ENCODE measurements around the gene CDK8. TPM values are rescaled to one million over a fixed set of nuclear protein-coding genes. Genes with fewer than 3 reads are reported as not detected.

CDK8 gene
- total and polyA plus RNA-seq, 9 of the 15 experiments (the other 6 are each of a cell fraction or from before 2014, with no cell fraction given), result 11.3 to 33.7 (median 20.3) TPM

DNA sequence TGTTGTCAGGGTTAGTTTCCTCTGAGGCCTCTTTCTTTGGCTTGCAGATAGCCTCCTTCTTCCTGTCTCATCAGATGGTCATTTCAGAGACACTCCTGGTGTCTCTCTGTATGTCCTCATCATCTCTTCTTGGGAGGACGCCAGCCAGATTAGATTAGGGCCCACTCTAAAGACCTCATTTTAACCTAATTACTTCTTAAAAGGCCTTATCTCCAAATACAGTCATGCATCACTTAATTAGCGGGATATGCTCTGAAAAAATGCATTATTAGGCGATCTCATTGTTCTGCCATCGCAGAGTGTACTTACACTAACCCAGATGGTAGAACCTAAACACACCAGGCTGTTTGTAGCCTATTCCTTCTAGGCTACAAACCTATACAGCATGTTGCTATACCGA lies 89.0 kb downstream of the CDK8 start:
- 49% methylated on average over 5 of the region's 5 CpGs for WGBS (ENCODE audit: insufficient coverage, low coverage, missing lambda C conversion rate)
- ATAC-seq (peak; percentile 73), DNase-seq (ENCODE audit: extremely low read depth in 1 of 4, low spot score in 3 of 4) (peak in 1 of 4 experiments; percentile 30), FAIRE-seq (no peak)
- intact Hi-C loops (cut with micrococcal nuclease), result no loop called here
- ChIA-PET CTCF (ENCODE audit: low intra/inter-chr PET ratio) (no interaction called here), POLR2A (no interaction called here)
- Histone ChIP-seq H3K27me3 (ENCODE audit: control insufficient read depth in 2 of 2, insufficient read depth in 2 of 2, low read length in 2 of 2) (no peaks in the 10 kb centered on the region), H4K20me1 (replicated peaks; ENCODE audit: control insufficient read depth, insufficient read depth, low read length) (no peaks in the 10 kb centered on the region), H3K4me2 (ENCODE audit: insufficient read depth, low read length) (no peak overlapping the region), H3K4me3 (no peak overlapping the region), H2AFZ (ENCODE audit: low read depth, low read length) (no peak overlapping the region), H3K9ac (ENCODE audit: insufficient read depth in 1 of 2, low read depth in 2 of 2, low read length in 2 of 2) (no peak overlapping the region), H3K36me3 (ENCODE audit: control insufficient read depth, insufficient read depth, low read length) (no peaks in the 10 kb centered on the region), H3K4me1 (replicated peaks in 1 of 2; ENCODE audit: control insufficient read depth in 2 of 2, insufficient read depth in 2 of 2, low read length in 2 of 2) (peaks cover 0 to 17% of the 10 kb centered on the region in 2 experiments; a peak in 2 of 5 replicates), H3K9me3 (replicated peaks; ENCODE audit: control insufficient read depth, insufficient read depth, low read depth, low read length) (no peaks in the 10 kb centered on the region), H3K27ac (ENCODE audit: extremely low read depth, low read depth, low read length) (0 out of 3 replicates have a peak overlapping the region, but pooled peaks have one; percentile 30), H3K9me1 (ENCODE audit: control insufficient read depth, insufficient read depth, low read length) (no peaks in the 10 kb centered on the region), H3K79me2 (ENCODE audit: control insufficient read depth, insufficient read depth, low read length) (no peaks in the 10 kb centered on the region; the same call in 2 of the 3 replicates)
- in situ Hi-C loops (cut with MboI), result no loop called here
- TF ChIP-seq LEF1 (IDR thresholded peaks at IDR 0.05) (no peak), NFIC (IDR thresholded peaks at IDR 0.05) (peak; percentile 54), SIN3B (IDR thresholded peaks at IDR 0.05; ENCODE audit: low read depth) (no peak), GABPA (tag; conservative IDR thresholded peaks at IDR 0.05; ENCODE audit: low read depth) (no peak), BMI1 (IDR thresholded peaks at IDR 0.05; ENCODE audit: low read length) (no peak), SOX6 (IDR thresholded peaks at IDR 0.05) (peak; percentile 59; the same call in 1 of the 2 replicates)
- no TSS peak for BruUV-seq (replicated peaks)

DNA sequence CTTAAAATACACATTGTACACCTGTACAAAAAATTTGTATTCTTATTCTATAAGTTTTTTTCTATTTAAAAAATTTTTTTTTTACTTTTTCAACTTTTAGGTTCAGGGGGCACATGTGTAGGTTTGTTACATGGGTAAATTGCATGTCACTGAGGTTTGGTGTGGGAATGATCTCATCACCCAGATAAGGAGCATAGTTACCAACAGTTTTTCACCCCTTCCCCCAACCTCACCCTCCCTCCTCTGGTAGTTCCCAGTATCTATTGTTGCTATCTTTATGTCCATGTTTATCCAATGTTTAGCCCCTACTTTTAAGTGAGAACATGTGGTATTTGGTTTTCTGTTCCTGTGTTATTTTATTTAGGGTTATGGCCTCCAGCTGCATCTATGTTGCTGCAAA lies 89.9 kb downstream of the CDK8 start:
- in situ Hi-C loops (cut with MboI) (no loop called here), intact Hi-C loops (cut with micrococcal nuclease) (no loop called here)
- POLR2A ChIA-PET, result no interaction called here
- ATAC-seq (peak; percentile 43; the same call in 1 of the 3 replicates), FAIRE-seq (no peak), DNase-seq (ENCODE audit: extremely low read depth in 1 of 4, low spot score in 3 of 4) (peak in 1 of 4 experiments; percentile 15)
- no TSS peak for BruUV-seq (replicated peaks)
- Histone ChIP-seq H3K9me1 (ENCODE audit: control insufficient read depth, insufficient read depth, low read length) (no peaks in the 10 kb centered on the region), H3K27me3 (ENCODE audit: control insufficient read depth in 2 of 2, insufficient read depth in 2 of 2, low read length in 2 of 2) (no peaks in the 10 kb centered on the region), H3K9ac (ENCODE audit: insufficient read depth in 1 of 2, low read depth in 2 of 2, low read length in 2 of 2) (no peak overlapping the region), H4K20me1 (replicated peaks; ENCODE audit: control insufficient read depth, insufficient read depth, low read length) (no peaks in the 10 kb centered on the region), H3K4me1 (replicated peaks in 1 of 2; ENCODE audit: control insufficient read depth in 2 of 2, insufficient read depth in 2 of 2, low read length in 2 of 2) (peaks cover 0 to 17% of the 10 kb centered on the region in 2 experiments; a peak in 2 of 5 replicates), H3K9me3 (replicated peaks; ENCODE audit: control insufficient read depth, insufficient read depth, low read depth, low read length) (no peaks in the 10 kb centered on the region), H3K27ac (ENCODE audit: extremely low read depth, low read depth, low read length) (no peak overlapping the region), H3K4me2 (ENCODE audit: insufficient read depth, low read length) (no peak overlapping the region), H3K4me3 (no peak overlapping the region), H3K36me3 (ENCODE audit: control insufficient read depth, insufficient read depth, low read length) (no peaks in the 10 kb centered on the region), H3K79me2 (ENCODE audit: control insufficient read depth, insufficient read depth, low read length) (no peaks in the 10 kb centered on the region; the same call in 2 of the 3 replicates), H2AFZ (ENCODE audit: low read depth, low read length) (no peak overlapping the region)
- CTCF ChIA-PET (ENCODE audit: low intra/inter-chr PET ratio), result no interaction called here
- TF ChIP-seq PYGO2 (tag; IDR thresholded peaks at IDR 0.05), result no peak
- TF ChIP-seq, protein P1, sequence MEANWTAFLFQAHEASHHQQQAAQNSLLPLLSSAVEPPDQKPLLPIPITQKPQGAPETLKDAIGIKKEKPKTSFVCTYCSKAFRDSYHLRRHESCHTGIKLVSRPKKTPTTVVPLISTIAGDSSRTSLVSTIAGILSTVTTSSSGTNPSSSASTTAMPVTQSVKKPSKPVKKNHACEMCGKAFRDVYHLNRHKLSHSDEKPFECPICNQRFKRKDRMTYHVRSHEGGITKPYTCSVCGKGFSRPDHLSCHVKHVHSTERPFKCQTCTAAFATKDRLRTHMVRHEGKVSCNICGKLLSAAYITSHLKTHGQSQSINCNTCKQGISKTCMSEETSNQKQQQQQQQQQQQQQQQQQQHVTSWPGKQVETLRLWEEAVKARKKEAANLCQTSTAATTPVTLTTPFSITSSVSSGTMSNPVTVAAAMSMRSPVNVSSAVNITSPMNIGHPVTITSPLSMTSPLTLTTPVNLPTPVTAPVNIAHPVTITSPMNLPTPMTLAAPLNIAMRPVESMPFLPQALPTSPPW (CRISPR knock-in tag; IDR thresholded peaks at IDR 0.05), result peak; percentile 52

Data from K562 (cell line).